HS-27A (cell line): ENCODE measurements around the gene TICAM2.

Experiments
- DNase-seq: peaks from one replicate; pipeline ENCODE4 v3.0.0-alpha.2; 2012; ENCODE audit warnings: low read depth, missing footprints

TICAM2 gene

DNA sequence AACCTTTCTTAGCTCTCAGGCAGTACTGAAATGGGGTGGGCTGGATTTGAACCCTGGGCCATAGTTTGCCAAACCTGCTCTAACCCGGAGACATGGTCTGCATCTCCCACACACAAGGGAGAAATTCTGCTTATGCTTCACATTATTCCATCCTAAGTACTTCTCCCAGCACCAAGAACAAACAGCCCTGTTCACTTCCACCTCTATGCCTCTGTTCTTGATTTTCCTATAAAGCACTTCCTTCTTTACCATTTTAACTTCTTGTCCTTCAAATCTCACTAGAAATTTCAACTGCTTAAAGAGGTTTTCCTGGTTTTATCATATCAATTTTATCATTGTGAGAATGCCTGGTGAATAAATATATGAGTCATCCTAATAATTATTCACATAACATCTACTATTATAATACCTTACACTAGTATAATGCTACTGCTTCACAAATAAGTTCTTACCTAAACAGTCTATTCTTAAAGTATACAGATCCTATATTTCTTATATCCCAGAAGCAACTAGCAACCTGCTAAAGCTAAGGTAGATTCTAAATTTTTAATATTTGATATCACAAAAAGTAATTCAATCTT is 70.4 kb downstream of the TICAM2 start:
- DNase-seq: no peak

DNA sequence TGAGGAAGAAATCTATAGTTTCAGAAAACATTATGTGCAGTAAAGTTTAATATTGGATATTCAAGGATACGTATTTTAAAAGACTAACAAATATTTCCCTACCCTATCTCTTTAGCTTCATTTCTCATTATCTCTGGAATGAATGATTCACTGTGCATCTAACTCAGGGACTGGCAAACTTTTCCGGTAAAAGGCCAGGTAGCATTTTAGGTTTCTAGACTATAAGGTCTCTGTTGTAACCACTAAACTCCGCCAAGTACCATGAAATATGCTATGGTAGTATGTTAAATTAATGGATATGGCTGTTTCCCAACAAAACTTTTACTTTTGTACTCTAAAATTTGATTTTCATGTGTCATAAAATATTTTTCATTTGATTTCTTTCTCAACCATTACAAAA is 70.9 kb downstream of the TICAM2 start:
- DNase-seq: no peak

DNA sequence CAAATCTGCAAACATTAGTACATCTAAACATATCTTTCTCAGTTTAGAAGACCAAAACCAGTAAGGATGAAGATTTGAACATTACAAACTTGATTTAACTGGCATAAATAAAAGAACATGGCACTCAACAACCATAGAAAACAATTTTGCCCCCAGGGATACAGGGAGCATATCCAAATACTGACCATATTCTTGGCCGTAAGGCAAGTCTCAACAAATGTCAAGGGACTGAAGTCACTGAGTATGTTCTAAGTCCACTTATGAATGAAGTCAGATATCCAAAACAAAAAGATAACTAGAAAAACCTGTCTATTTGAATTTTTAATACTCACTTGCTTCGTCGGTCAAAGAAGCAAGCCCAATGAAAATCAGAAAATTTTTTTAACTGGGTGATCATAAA is 71.9 kb downstream of the TICAM2 start:
- DNase-seq: no peak
